NOMO-1 treated with DMSO at 0.1 percent for 48 hours (cell line): ENCODE measurements around the gene CPSF4.
"Not testable (repeated sequence)": the region's sequence is repeated elsewhere in the genome, so short reads cannot be mapped to it uniquely, and the experiment has no call there.

Experiments used
- DNase-seq: peaks from one replicate; lab custom pipeline; 2025; ENCODE audit not compliant: unreplicated experiment; lab: John Stamatoyannopoulos, UW

Gene CPSF4

GRCh38 chr7:99408379-99409191 is 30.2 kb upstream of the CPSF4 start, which contains the start of the genes BUD31 and PDAP1:
TSS of gene BUD31 (plus strand) at chr7:99408969. CDS start at chr7:99411093, 2,124 bp downstream.
TSS of gene PDAP1 (minus strand) at chr7:99408597. CDS start at chr7:99408548, 49 bp downstream.
- peak; percentile 97 for DNase-seq

GRCh38 chr7:99409192-99409572 is 29.6 kb upstream of the CPSF4 start:
- DNase-seq = peak; percentile 61

GRCh38 chr7:99409806-99410205 is 28.9 kb upstream of the CPSF4 start:
- no peak for DNase-seq

- DNase-seq = no peak
Measured at GRCh38 chr7:99410635-99411034, 28.1 kb upstream of the CPSF4 start.

GRCh38 chr7:99415513-99416127 is 23.1 kb upstream of the CPSF4 start:
- peak; percentile 29 for DNase-seq

GRCh38 chr7:99418260-99418659 is 20.5 kb upstream of the CPSF4 start:
- no peak for DNase-seq

- no peak for DNase-seq
Measured at GRCh38 chr7:99419323-99420021, 19.3 kb upstream of the CPSF4 start.

- no peak for DNase-seq
Measured at GRCh38 chr7:99420213-99420612, 18.5 kb upstream of the CPSF4 start.

GRCh38 chr7:99420986-99421385 is 17.8 kb upstream of the CPSF4 start:
- no peak for DNase-seq

- DNase-seq = no peak
Measured at GRCh38 chr7:99422186-99422585, 16.6 kb upstream of the CPSF4 start.

GRCh38 chr7:99422625-99423024 is 16.1 kb upstream of the CPSF4 start:
- DNase-seq = no peak

- DNase-seq = no peak
Measured at GRCh38 chr7:99424932-99425730, 13.6 kb upstream of the CPSF4 start.

GRCh38 chr7:99428972-99429566 is 9.7 kb upstream of the CPSF4 start:
- no peak for DNase-seq

GRCh38 chr7:99429756-99430155 is 9.0 kb upstream of the CPSF4 start:
- DNase-seq = no peak

- not testable (repeated sequence) for DNase-seq
Measured at GRCh38 chr7:99431756-99432540, 6.8 kb upstream of the CPSF4 start.

GRCh38 chr7:99433158-99433557 is 5.6 kb upstream of the CPSF4 start:
- no peak for DNase-seq

GRCh38 chr7:99437946-99438572 is 684 bp upstream of the CPSF4 start:
- DNase-seq = peak; percentile 14

GRCh38 chr7:99440195-99440594 is 1.5 kb downstream of the CPSF4 start:
- DNase-seq = no peak

- DNase-seq = no peak
Measured at GRCh38 chr7:99446096-99446495, 7.4 kb downstream of the CPSF4 start.
